SK-N-SH treated with all-trans-retinoic acid at 6 μM for 48 hours (cell line): ENCODE measurements around the gene UROS.

Experiments
- ATAC-seq: fragments of 200-7000 bp; cut with Tn5 transposase; 3 replicates; pipeline ENCODE4 v1.9.1; 2020; ENCODE audit warnings: mild to moderate bottlenecking, moderate library complexity
- ARNTL ChIP-seq: fragments of 450-650 bp; formaldehyde crosslinking; IDR thresholded peaks from 2 replicates; pipeline ENCODE4 v1.5.0; 2020; ENCODE audit warnings: low read depth, mild to moderate bottlenecking, moderate library complexity, borderline replicate concordance
- BACH2 ChIP-seq: fragments of 250-450 bp; sonication (Bioruptor Pico); IDR thresholded peaks from 2 replicates; pipeline ENCODE4 v1.9.0; 2021; ENCODE audit warnings: mild to moderate bottlenecking, borderline replicate concordance
- CSDC2 ChIP-seq: fragments of 250-450 bp; sonication (Bioruptor Pico); IDR thresholded peaks from 2 replicates; pipeline ENCODE4 v1.5.0; 2020; ENCODE audit warnings: mild to moderate bottlenecking, moderate library complexity
- ESRRG ChIP-seq: fragments of 250-450 bp; sonication (Bioruptor Pico); IDR thresholded peaks from 2 replicates; pipeline ENCODE4 v1.6.1; 2021; ENCODE audit warnings: mild to moderate bottlenecking
- GLIS3 ChIP-seq: fragments of 250-450 bp; sonication (Bioruptor Pico); IDR thresholded peaks from 2 replicates; pipeline ENCODE4 v1.5.0; 2020; ENCODE audit warnings: mild to moderate bottlenecking, moderate library complexity
- OSR1 ChIP-seq: fragments of 250-450 bp; sonication (Bioruptor Pico); IDR thresholded peaks from 2 replicates; pipeline ENCODE4 v1.8.0; 2022; ENCODE audit warnings: moderate library complexity, mild to moderate bottlenecking, inconsistent platforms
- PATZ1 ChIP-seq: fragments of 250-450 bp; sonication (Bioruptor Pico); IDR thresholded peaks from 2 replicates; pipeline ENCODE4 v1.8.0; 2020; ENCODE audit warnings: mild to moderate bottlenecking, moderate library complexity, borderline replicate concordance
- POU6F1 ChIP-seq: fragments of 250-450 bp; sonication (Bioruptor Pico); IDR thresholded peaks from 2 replicates; pipeline ENCODE4 v1.8.0; 2021; ENCODE audit warnings: low read depth, mild to moderate bottlenecking, moderate library complexity, borderline replicate concordance
- PPARA ChIP-seq: fragments of 250-450 bp; sonication (Bioruptor Pico); IDR thresholded peaks from 2 replicates; pipeline ENCODE4 v1.5.0; 2020; ENCODE audit warnings: mild to moderate bottlenecking, borderline replicate concordance
- RARB ChIP-seq: fragments of 250-450 bp; sonication (Bioruptor Pico); IDR thresholded peaks from 2 replicates; pipeline ENCODE4 v1.8.0; 2021; ENCODE audit warnings: mild to moderate bottlenecking, moderate library complexity
- SNAI2 ChIP-seq: fragments of 250-450 bp; sonication (Bioruptor Pico); IDR thresholded peaks from 2 replicates; pipeline ENCODE4 v1.5.0; 2020; ENCODE audit warnings: mild to moderate bottlenecking, moderate library complexity
- TCF4 ChIP-seq: fragments of 250-450 bp; sonication (Bioruptor Pico); IDR thresholded peaks from 2 replicates; pipeline ENCODE4 v1.8.0; 2021; ENCODE audit warnings: mild to moderate bottlenecking, moderate library complexity, borderline replicate concordance
- TOX ChIP-seq: fragments of 250-450 bp; sonication (Bioruptor Pico); IDR thresholded peaks from 2 replicates; pipeline ENCODE4 v1.8.0; 2021; ENCODE audit warnings: mild to moderate bottlenecking, moderate library complexity, borderline replicate concordance
- TSHZ2 ChIP-seq: fragments of 250-450 bp; sonication (Bioruptor Pico); IDR thresholded peaks from 2 replicates; pipeline ENCODE4 v1.5.0; 2020; ENCODE audit warnings: mild to moderate bottlenecking, moderate library complexity
- ZC3H10 ChIP-seq: fragments of 250-450 bp; sonication (Bioruptor Pico); IDR thresholded peaks from 2 replicates; pipeline ENCODE4 v1.5.1; 2021; ENCODE audit warnings: mild to moderate bottlenecking, moderate library complexity
- ZFP3 ChIP-seq: fragments of 250-450 bp; sonication (Bioruptor Pico); IDR thresholded peaks from 2 replicates; pipeline ENCODE4 v1.5.0; 2020; ENCODE audit warnings: mild to moderate bottlenecking, moderate library complexity
- ZNF565 ChIP-seq: fragments of 450-650 bp; formaldehyde crosslinking; conservative IDR thresholded peaks from 2 replicates; pipeline ENCODE4 v1.5.0; 2020; ENCODE audit warnings: low read depth, mild to moderate bottlenecking, moderate library complexity
- ZNF70 ChIP-seq: fragments of 450-650 bp; formaldehyde crosslinking; IDR thresholded peaks from 2 replicates; pipeline ENCODE4 v1.5.0; 2020; ENCODE audit warnings: mild to moderate bottlenecking, moderate library complexity
- ZNF8 ChIP-seq: fragments of 450-650 bp; formaldehyde crosslinking; IDR thresholded peaks from 2 replicates; pipeline ENCODE4 v1.5.0; 2020; ENCODE audit warnings: mild to moderate bottlenecking, moderate library complexity
- TF ChIP-seq, protein P1 (sequence below): fragments of 250-450 bp; sonication (Bioruptor Pico); IDR thresholded peaks from 2 replicates; pipeline ENCODE4 v1.5.1; 2020; ENCODE audit warnings: low read depth, mild to moderate bottlenecking, moderate library complexity
- TF ChIP-seq, protein P2 (sequence below): fragments of 250-450 bp; sonication (Bioruptor Pico); IDR thresholded peaks from 2 replicates; pipeline ENCODE4 v1.5.1; 2021; ENCODE audit warnings: mild to moderate bottlenecking, moderate library complexity

Gene UROS

DNA sequence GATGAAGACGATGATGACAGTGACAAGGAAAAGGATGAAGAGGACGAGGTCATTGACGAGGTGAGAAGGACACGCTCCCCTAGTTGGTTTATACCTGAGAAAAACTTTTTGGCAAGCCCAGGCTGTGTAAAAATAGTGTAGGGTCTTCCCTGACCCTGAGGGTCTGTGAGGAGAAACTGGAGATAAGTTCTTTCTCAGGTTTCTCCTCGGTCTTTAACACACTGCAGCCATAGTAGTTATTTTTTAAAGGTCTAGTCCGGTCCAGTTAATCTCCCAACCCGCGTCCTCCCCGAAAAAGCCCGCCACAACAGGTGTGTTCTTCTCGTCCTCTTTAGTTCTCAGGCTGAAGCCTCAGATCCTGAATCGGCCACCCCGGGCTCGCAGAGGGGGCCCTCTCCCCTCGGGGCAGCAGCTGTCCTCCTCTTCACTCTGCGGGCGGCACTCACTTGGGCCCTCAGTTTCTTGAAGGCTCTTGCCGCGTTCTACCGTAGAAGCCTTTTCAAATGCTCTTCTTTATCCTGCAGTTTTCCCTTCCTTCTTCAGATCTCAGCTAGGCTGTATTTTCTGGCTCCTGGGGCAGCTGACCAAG, 699 bp upstream of the UROS start:
- ATAC-seq = peak; percentile 17
- TF ChIP-seq GLIS3 (CRISPR knock-in tag) (no peak), SNAI2 (no peak), ZNF8 (CRISPR knock-in tag) (no peak), ZFP3 (CRISPR knock-in tag) (no peak), ZNF70 (CRISPR knock-in tag) (no peak), TCF4 (CRISPR knock-in tag) (no peak), ZNF565 (CRISPR knock-in tag) (no peak), CSDC2 (CRISPR knock-in tag) (no peak), TSHZ2 (CRISPR knock-in tag) (no peak), BACH2 (no peak), POU6F1 (CRISPR knock-in tag) (no peak), PPARA (CRISPR knock-in tag) (no peak), ZC3H10 (CRISPR knock-in tag) (no peak), PATZ1 (no peak), TOX (CRISPR knock-in tag) (no peak), OSR1 (CRISPR knock-in tag) (no peak)
- TF ChIP-seq, protein P1, sequence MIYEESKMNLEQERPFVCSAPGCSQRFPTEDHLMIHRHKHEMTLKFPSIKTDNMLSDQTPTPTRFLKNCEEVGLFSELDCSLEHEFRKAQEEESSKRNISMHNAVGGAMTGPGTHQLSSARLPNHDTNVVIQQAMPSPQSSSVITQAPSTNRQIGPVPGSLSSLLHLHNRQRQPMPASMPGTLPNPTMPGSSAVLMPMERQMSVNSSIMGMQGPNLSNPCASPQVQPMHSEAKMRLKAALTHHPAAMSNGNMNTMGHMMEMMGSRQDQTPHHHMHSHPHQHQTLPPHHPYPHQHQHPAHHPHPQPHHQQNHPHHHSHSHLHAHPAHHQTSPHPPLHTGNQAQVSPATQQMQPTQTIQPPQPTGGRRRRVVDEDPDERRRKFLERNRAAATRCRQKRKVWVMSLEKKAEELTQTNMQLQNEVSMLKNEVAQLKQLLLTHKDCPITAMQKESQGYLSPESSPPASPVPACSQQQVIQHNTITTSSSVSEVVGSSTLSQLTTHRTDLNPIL (CRISPR knock-in tag) = no peak
- TF ChIP-seq, protein P2, sequence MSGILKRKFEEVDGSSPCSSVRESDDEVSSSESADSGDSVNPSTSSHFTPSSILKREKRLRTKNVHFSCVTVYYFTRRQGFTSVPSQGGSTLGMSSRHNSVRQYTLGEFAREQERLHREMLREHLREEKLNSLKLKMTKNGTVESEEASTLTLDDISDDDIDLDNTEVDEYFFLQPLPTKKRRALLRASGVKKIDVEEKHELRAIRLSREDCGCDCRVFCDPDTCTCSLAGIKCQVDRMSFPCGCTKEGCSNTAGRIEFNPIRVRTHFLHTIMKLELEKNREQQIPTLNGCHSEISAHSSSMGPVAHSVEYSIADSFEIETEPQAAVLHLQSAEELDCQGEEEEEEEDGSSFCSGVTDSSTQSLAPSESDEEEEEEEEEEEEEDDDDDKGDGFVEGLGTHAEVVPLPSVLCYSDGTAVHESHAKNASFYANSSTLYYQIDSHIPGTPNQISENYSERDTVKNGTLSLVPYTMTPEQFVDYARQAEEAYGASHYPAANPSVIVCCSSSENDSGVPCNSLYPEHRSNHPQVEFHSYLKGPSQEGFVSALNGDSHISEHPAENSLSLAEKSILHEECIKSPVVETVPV (CRISPR knock-in tag) = no peak

DNA sequence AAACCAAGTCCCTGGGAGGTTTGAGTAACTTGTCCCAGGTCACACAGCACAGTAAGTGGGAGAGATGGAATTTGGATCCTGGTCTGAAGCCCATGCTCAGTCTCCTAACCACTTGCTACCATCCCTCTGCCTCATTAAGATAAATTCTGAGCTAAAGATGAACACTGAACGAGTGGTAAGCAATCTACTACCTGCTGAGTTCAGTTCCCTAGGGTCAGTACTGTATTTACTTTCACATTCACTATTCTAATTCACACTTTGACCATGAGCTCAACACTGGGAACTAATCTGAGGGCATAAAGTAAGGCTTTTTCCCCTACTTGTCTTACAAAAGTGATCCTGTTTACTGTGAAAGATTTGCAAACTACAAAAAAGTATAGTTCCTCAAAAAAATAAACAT, 2.4 kb downstream of the UROS start:
- ATAC-seq = no peak
- TF ChIP-seq ZFP3 (CRISPR knock-in tag) (no peak), RARB (CRISPR knock-in tag) (no peak), CSDC2 (CRISPR knock-in tag) (no peak), ESRRG (CRISPR knock-in tag) (no peak), ZNF70 (CRISPR knock-in tag) (no peak), POU6F1 (CRISPR knock-in tag) (no peak), TOX (CRISPR knock-in tag) (no peak), OSR1 (CRISPR knock-in tag) (no peak), ARNTL (CRISPR knock-in tag) (no peak), TCF4 (CRISPR knock-in tag) (no peak), ZC3H10 (CRISPR knock-in tag) (no peak), PPARA (CRISPR knock-in tag) (no peak)
- TF ChIP-seq, protein P1 (CRISPR knock-in tag) = no peak
- TF ChIP-seq, protein P2 (CRISPR knock-in tag) = no peak
